PFSK-1 (cell line): ENCODE results near the gene PGRMC2.

Source experiments
- FOXP2 ChIP-seq: optimal IDR thresholded peaks from 2 replicates; pipeline ENCODE3; 2011; ENCODE audit warnings: borderline replicate concordance, control low read depth, inconsistent platforms; ENCODE audit not compliant: insufficient read depth; ENCODE audit errors: extremely low read length, extremely low read depth
- POLR2AphosphoS5 ChIP-seq: IDR thresholded peaks from 2 replicates; pipeline ENCODE4 v1.6.1; 2012; ENCODE audit warnings: low read depth, mild to moderate bottlenecking, control low read depth, low read length, moderate library complexity
- SIN3A ChIP-seq: IDR thresholded peaks from 2 replicates; pipeline ENCODE4 v1.6.1; 2012; ENCODE audit warnings: mild to moderate bottlenecking, low read length, moderate library complexity, borderline replicate concordance; ENCODE audit not compliant: insufficient read depth
- TAF1 ChIP-seq: IDR thresholded peaks from 2 replicates; pipeline ENCODE4 v1.6.1; 2012; ENCODE audit warnings: low read length, control low read depth, borderline replicate concordance; ENCODE audit not compliant: insufficient read depth
- TF ChIP-seq, protein P1 (sequence below), 2 experiments: IDR thresholded peaks; 2 replicates each; pipeline versions ENCODE4 v1.6.1 to v1.8.0; 2011 to 2012; ENCODE audit warnings: low read depth in 2 of 2, low read length in 2 of 2, control low read depth in 1 of 2, inconsistent platforms in 1 of 2, mild to moderate bottlenecking in 1 of 2, moderate library complexity in 1 of 2; ENCODE audit not compliant: insufficient read depth in 1 of 2

The PGRMC2 gene

GRCh38 chr4:128256539-128256938 is 31.1 kb downstream of the PGRMC2 start:
- TF ChIP-seq FOXP2 (no peak), TAF1 (no peak), SIN3A (no peak), POLR2AphosphoS5 (no peak)
- TF ChIP-seq, protein P1, sequence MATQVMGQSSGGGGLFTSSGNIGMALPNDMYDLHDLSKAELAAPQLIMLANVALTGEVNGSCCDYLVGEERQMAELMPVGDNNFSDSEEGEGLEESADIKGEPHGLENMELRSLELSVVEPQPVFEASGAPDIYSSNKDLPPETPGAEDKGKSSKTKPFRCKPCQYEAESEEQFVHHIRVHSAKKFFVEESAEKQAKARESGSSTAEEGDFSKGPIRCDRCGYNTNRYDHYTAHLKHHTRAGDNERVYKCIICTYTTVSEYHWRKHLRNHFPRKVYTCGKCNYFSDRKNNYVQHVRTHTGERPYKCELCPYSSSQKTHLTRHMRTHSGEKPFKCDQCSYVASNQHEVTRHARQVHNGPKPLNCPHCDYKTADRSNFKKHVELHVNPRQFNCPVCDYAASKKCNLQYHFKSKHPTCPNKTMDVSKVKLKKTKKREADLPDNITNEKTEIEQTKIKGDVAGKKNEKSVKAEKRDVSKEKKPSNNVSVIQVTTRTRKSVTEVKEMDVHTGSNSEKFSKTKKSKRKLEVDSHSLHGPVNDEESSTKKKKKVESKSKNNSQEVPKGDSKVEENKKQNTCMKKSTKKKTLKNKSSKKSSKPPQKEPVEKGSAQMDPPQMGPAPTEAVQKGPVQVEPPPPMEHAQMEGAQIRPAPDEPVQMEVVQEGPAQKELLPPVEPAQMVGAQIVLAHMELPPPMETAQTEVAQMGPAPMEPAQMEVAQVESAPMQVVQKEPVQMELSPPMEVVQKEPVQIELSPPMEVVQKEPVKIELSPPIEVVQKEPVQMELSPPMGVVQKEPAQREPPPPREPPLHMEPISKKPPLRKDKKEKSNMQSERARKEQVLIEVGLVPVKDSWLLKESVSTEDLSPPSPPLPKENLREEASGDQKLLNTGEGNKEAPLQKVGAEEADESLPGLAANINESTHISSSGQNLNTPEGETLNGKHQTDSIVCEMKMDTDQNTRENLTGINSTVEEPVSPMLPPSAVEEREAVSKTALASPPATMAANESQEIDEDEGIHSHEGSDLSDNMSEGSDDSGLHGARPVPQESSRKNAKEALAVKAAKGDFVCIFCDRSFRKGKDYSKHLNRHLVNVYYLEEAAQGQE (IDR thresholded peaks at IDR 0.05; ENCODE audit: insufficient read depth in 1 of 2, low read depth in 2 of 2, low read length in 2 of 2) = no peak

- no peak for TF ChIP-seq SIN3A
- TF ChIP-seq FOXP2 = no peak
- no peak for TF ChIP-seq POLR2AphosphoS5
Observed at GRCh38 chr4:128255906-128256305, 31.7 kb downstream of the PGRMC2 start.

DNA sequence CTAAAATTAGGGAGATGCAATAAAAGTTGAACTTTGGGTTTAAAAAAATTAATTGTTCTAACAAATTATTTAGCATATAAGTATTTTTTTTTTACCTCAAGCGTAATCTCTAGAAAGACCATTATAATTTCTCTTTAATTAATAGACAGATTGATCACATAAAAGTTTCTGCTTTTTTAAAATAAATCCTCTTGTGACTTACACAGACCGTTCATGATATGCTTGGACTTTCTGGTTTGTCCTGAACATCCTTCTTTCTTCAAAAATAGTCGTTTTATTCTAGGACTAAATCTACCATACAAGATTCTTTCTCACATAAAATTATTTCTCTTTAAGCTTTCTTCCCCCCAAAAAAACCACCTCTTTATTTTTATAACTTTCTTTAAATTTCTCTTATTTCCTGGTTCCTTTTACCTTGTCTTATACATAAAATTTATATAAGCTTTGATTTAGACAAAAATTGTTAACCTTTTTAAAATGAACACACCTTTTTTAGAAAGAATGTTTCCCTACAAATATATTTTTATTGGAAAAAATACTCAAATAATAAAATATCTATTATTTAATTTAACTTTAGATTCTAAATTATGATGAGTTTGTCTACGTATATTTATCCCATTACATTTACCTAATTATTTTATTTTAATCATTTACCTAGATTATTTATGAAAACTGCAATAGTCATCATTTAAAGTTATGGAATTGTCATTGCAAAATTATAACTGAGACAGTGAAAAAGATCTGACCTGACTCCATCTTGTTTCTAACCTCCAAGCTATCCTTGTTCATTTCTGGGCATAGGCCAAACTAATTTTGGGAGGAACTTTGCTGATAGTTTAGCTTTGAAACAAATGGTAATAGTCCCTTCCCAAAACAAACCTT is 37.6 kb downstream of the PGRMC2 start:
- TF ChIP-seq, protein P1 (IDR thresholded peaks at IDR 0.05; ENCODE audit: insufficient read depth in 1 of 2, low read depth in 2 of 2, low read length in 2 of 2) = no peak
- TF ChIP-seq SIN3A = no peak
- no peak for TF ChIP-seq POLR2AphosphoS5
- TF ChIP-seq TAF1 = no peak
- TF ChIP-seq FOXP2 = no peak

DNA sequence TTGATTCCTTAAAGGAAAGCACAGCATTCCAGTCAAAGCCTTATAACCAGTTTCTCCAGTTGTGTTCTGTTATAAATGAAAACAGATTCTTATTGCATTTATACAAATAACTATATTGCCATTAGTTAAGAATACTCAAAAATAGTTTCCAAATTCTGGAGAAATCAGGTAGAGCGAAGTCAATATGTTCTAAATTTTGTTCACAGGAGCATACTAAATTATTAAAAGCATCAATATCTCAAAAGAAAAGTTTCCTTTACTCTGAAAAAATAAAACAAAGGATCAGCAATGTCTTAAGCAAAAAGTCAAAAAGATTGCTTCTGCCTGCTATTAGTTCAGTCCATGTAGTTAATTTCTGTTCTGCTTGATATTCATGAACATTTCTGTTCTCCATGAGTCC is 39.7 kb downstream of the PGRMC2 start:
- TF ChIP-seq TAF1 = no peak
- no peak for TF ChIP-seq SIN3A
- TF ChIP-seq, protein P1 (IDR thresholded peaks at IDR 0.05; ENCODE audit: insufficient read depth in 1 of 2, low read depth in 2 of 2, low read length in 2 of 2) = no peak
- TF ChIP-seq FOXP2 = no peak
- TF ChIP-seq POLR2AphosphoS5 = no peak

DNA sequence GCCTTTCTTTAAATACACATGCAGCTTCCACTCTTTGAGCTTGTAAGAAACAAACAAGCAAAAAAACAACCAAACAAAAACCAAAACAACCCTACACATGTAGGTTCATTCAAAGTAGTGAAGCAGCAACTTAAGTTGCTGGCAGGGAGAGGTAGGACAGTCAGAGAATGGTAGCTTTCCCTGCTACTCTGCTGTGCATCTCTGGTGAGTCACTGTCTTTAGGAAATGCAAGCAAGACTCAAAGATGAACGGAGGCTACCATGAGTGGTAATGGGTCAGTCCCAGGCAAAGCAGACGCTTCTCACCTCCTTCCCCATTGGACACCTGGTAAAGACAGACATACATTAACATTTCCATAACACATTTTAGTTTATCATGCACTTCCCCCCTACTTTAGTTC is 43.2 kb downstream of the PGRMC2 start:
- TF ChIP-seq TAF1 (no peak), POLR2AphosphoS5 (no peak)

- TF ChIP-seq, protein P1 (IDR thresholded peaks at IDR 0.05; ENCODE audit: insufficient read depth in 1 of 2, low read depth in 2 of 2, low read length in 2 of 2) = no peak
- no peak for TF ChIP-seq SIN3A
- no peak for TF ChIP-seq FOXP2
- TF ChIP-seq POLR2AphosphoS5 = no peak
- TF ChIP-seq TAF1 = no peak
Observed at GRCh38 chr4:128242601-128243000, 45.0 kb downstream of the PGRMC2 start.
